Fibroblast of skin of right quadriceps (primary cell): ENCODE measurements around the gene OR10A7.
"Not testable (repeated sequence)": the region's sequence is repeated elsewhere in the genome, so short reads cannot be mapped to it uniquely, and the experiment has no call there.

Source experiments
- DNase-seq: peaks from one replicate; pipeline ENCODE4 v3.0.0-alpha.2; 2013

Gene OR10A7, protein sequence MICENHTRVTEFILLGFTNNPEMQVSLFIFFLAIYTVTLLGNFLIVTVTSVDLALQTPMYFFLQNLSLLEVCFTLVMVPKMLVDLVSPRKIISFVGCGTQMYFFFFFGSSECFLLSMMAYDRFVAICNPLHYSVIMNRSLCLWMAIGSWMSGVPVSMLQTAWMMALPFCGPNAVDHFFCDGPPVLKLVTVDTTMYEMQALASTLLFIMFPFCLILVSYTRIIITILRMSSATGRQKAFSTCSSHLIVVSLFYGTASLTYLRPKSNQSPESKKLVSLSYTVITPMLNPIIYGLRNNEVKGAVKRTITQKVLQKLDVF

DNA sequence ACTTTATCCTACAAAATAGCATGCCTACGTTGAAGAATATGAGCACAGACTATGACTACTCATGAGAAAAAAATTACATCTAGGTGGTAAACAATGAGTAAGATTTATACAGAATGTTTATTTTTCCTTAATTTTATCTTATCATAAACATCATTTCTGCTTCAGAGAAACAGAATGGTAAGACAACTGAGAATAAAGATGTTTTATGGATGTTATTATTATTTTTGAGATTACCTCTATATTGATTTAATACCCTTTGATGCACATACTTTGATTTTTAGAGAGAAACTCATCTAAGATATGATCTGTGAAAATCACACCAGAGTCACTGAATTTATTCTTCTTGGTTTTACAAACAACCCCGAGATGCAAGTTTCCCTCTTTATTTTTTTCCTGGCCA, at the start of gene OR10A7:
TSS of gene OR10A7 (plus strand) at position 301 of the 400 bp plus-strand sequence. CDS start at position 301, 0 bp downstream.
- no peak for DNase-seq

DNA sequence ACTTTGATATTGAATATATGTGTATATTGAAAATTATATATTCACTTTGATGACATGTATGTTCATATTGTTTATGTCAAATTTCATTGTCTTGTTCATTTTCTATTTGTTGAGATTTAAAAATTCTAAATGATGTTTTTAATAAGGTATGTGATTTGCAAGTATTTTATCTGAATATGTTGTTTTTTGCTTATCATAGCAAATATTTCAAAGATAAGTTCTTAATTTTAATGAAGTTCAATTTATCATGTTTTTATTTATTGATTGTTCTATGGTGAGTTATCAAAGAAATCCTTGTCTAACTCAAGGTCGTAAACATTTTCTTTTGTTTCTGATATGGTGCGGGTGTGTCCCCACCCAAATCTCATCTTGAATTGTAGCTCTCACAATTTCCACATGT, 49.4 kb upstream of the OR10A7 start:
- DNase-seq: no peak

DNA sequence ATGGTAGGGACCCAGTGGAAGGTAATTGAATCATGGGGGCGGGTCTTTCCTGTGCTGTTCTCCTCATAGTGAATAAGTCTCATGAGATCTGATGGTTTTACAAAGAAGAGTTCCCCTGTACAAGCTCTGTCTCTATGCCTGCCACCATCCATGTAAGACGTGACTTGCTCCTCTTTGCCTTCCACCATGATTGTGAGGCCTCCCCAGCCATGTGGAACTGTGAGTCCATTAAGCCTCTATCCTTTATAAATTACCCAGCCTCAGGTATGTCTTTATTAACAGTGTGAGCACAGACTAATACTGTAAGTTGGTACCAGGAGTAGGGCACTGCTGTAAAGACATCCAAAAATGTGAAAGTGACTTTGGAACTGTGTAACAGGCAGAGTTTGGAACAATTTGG, 49.0 kb upstream of the OR10A7 start:
- not testable (repeated sequence) for DNase-seq

DNA sequence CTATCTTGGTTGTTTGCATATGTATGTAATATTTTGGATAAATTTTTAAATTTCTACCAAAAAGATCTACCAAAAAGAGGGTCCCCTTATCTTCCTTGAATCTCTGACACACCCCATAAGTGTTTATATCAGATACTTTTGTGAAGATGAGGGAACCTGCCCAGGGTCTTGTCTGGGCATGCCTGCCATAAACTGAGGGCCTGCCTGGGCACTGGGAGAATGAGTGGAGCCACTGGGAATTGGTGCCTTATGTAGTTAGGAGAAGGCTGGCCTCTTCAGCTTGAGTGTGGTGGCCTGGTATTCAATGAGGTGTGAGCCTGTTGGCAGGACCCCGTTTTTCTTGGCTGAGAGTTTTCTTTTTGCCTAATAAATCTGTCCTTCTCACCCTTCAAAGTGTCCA, 48.1 kb upstream of the OR10A7 start:
- no peak for DNase-seq

DNA sequence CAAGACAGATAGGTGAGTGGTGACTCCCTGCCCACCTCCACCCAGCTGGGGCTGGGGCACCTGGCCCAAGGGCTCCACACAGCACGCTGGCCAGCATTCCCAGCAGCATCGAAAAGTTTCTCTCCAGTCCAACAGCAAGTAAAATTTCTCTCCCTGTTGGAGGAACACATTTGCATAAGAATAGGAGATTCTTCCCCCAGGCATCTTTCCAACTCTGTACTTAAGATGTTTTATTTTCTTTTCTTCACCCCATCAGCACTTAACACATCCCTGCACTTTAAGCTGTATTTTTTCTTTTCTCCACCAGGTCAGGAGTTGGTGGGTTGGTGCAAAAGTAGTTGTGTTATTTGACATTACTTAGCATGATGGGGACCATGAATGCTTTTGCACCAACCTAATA, 47.4 kb upstream of the OR10A7 start:
- no peak for DNase-seq

DNA sequence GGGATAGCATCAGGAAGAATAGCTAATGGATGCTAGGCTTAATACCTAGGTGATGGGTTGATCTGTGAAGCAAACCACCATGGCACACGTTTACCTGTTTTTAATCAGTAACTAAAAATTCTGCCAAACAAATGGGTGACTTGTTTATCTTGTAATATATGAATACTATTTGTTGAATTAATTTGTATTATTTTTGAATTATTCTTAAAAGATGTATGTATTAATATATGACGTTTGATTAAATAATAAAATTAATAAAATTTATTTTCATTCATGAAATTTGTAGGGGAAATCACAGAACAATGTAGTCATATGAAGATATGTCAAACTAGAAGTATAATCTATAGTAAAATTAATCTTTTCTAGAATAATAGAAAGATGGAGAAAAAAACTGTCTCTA, 32.3 kb upstream of the OR10A7 start:
- no peak for DNase-seq

DNA sequence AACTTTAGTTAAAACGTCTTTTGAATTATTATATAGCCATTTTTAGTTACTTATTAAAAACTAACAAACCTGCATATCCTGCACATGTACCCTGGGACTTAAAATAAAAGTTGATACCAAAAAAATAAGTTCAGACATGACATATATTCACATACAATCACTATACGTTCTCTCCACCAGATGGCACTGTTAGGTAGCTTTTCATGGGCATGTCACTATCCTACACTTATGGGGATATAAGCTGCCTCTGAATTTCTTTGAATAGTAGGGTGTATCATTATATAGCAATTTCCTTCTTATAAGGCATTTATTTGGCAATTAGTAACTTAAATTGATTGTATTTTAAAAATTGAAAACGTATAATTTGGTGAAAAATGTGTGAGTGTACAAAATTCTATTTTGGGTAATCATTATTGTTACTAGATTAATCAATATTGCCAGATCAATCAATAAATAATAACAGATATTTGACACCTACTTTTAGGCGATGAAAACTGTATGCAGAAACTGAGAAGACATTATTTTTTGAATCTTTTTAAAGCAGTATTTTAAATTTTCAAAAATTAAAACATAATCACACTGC, 31.8 kb upstream of the OR10A7 start:
- DNase-seq: peak; percentile 62

DNA sequence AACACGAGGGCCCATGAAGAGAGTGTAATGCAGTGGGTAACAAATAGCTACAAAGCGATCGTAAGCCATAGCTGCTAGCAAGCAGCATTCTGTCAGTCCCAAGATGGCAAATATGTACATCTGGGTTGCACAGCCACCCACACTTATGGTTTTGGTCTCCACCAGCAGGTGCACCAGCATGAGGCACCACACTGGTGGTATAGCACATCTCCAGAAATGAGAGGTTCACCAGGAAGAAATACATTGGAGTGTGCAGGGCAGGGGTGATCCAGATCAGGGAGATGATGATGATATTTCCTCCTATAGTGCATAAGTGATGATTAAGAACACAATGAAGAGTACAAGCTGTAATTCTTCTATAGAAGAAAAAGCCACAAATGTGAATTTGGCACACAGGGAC, 26.4 kb upstream of the OR10A7 start:
- DNase-seq: no peak

DNA sequence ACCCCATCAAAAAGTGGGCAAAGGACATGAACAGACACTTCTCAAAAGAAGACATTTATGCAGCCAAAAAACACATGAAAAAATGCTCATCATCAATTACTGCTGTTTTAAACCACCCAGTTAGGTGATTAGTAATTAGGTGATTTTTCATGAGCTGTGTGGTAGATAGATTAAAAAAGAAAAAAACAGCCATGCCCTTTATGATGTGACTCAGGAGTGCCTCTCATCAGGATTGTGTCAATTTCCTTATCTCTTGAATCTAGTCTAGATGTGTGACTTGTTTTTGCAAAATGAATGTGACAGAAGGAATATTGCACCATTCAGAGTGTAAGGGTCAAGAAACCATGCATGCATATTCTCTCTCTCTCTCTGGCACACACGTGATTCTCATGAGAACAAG, 5.7 kb downstream of the OR10A7 start:
- no peak for DNase-seq

DNA sequence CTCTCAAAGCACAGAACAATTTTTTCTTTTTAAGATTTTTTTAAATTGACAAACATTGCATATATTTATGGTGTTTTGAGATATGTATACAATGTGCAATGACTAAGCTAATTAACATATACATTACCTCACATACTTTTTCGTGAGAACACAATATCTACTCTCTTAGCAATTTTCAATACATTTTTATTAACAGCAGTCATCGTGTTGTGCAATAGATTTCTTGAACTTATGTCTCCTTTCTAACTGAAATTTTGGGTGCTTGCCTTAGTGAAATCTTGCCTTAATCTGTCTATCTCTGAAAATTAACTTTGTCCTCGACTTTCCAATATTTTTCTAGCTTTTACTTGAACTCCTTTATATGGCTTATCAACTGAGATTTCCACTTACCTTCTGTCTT, 6.8 kb downstream of the OR10A7 start:
- DNase-seq: no peak

DNA sequence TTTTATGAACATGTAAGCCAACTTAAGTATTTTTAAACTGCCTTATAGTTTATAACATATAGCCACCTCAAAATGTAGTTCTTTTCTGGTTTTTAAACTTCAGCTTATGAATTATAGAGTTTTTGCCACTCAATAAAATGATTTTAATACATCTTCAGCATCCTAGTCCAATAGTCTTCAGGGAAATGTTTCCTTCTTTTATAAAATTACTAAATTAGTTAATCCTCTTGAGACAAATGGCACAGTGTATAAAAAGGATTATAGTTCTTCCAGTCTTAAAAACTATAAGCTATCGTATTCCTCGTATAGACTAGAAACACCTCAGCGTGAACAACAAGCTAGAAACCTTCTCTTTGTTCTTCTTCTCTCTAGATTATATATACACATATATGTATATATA, 23.5 kb downstream of the OR10A7 start, which contains the start of gene OR6C74:
TSS of gene OR6C74 (plus strand) at position 301 of the 400 bp plus-strand sequence. CDS start 2,679 bp downstream, outside the sequence.
- no peak for DNase-seq

DNA sequence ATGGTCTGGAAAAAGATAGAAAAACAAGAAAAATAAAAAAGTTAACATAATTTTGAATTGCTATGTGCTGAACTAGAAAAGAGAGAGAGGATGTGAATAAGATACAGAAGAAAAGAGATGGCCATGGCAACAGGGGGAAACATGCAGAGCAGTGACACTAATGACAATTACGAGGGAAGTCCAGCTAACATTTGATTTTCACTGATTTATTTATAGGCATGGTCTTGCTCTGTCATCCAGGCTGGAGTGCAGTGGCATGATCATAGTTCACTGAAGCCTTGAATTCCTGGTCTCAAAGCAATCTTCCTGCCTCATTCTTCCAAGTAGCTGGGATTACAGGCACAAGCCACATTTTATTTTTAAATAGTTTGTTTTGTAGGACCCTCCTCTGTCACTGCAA, 25.3 kb downstream of the OR10A7 start:
- DNase-seq: no peak

DNA sequence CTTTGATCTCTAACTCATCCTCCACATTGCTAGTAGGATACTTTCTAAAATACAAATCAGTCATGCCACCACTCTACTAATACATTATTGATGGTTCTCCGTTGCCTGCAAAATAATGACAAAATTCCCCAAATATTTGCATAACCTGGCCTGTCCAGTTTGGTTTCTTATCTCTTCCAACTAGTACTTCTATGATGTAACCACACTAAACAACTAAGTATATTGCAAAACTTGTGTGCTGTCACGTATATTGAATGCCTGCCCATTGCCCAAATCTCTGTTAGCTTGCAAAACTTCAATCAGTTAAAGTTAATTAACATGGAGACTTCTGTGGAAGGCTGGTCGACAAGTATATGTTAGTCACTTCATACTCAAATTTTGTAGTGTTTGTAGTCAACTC, 30.1 kb downstream of the OR10A7 start:
- DNase-seq: no peak

DNA sequence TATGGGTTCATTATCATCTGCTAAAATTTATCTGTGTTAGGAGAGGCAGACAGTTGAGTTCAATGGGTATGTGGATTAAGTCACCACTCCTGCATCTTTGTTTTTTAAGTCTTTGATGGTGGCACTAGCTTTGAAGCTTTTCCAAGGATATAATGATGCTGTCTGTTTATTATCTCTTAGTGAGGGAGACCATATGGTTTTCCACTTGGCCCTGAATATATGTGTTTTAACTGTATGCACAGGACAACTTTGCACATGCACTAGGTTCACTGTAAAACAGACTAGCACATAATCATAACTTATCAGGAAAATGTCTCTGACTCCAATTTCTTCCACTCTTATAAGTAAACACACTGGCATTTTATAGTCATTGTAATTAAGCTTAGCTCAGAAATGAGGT, 32.5 kb downstream of the OR10A7 start:
- DNase-seq: no peak

DNA sequence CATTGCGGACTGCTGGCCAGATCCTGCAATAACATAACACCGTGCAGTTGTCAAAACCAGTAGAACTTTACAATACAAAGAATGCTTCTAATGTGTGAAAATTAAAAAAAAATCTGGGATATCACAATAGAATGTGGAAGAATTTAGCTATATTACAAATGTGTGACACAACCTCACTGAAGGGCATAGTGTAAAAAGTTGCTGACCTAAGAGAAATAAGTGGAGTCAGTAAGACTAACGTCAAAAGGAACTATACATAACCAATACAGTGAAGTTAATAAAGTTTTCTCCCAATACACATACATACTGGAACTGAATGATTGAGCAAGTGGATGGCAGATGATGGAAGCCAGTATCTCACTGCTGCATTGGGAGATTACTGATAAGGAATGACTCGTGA, 36.0 kb downstream of the OR10A7 start:
- DNase-seq: no peak

DNA sequence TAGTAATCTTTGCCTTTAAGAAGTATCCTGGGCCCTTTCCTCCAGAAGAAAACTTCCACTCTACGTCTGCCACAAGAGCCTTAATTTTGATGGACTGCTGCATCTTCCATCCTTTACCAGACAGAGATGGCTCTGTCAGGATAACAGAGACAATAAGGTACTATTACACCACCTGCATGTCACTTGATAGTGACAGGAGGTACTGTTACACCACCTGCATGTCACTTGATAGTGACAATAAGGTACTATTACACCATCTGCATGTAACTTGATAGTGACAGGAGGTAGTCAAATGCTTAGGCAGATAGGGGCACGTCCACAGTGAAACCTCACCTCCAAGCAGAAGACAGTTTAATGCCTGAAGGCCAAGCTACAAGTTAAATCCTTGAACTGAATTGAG, 37.5 kb downstream of the OR10A7 start:
- no peak for DNase-seq
